DMS153 treated with DMSO at 0.1 percent for 48 hours (cell line): Measurements from ENCODE around the gene ADAMTS8.
A peak's percentile ranks its signal among the peaks of the same experiment; 100 is the strongest.

Experiments used
- DNase-seq: peaks from one replicate; lab custom pipeline; 2025; ENCODE audit not compliant: unreplicated experiment; lab: John Stamatoyannopoulos, UW

The ADAMTS8 gene

GRCh38 chr11:130462101-130462885 lies 33.9 kb upstream of the ADAMTS8 start:
- DNase-seq = no peak

GRCh38 chr11:130459521-130459920 lies 31.1 kb upstream of the ADAMTS8 start:
- DNase-seq = no peak

DNA sequence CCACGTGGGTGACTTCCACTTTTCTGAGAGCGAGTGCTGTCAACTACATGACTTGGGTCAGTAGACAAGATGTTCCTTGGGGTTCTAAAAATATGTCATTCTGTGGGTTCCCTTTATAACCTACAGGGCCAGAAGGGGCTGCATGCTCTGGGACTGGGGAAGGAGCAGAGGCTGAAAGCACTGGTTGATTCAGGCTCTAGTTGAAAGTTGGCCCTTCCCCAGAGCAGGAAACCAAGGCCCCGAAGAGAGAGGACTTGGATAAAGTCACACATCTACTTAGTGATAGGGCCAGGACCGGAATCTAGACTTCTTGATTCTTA lies 30.0 kb upstream of the ADAMTS8 start:
- DNase-seq = no peak

DNA sequence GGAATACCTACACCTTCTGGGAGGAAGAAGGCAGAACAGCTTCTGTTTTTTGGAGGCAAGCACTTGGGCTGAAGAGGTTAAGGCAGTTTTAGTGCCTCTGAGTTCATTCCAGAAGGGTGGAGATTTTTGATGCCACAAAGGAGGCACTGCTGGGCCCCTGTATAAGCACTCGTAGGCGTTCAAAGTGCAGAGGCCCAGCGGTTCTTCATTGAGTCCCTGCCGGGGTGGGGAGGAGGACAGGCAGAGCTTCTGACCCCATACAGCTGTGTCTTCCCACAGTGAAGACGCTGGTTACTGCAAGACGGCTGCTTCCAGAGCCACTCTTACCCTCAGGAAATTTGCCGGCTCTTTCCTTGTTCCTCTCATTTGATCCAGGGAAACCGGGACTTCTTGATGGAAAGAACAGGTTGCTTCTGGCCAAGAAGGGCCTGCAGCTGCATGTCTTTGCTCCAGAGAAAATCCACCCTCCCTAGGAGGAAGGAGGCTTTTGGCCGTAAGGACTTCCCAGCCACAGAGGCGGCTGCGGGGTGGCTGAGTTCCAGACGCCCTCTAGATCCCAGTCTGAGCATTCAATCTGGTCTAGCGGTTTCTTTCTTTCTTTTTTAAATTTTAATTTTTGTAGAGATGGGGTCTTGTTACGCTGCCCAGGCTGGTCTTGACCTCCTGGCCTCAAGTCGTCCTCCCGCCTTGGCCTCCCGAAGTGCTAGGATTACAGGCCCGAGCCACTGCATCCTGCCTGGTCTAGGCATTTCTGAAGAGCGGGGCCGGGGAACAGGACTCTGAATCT lies 29.4 kb upstream of the ADAMTS8 start:
- no peak for DNase-seq

GRCh38 chr11:130456286-130456685 lies 27.9 kb upstream of the ADAMTS8 start:
- DNase-seq = no peak

DNA sequence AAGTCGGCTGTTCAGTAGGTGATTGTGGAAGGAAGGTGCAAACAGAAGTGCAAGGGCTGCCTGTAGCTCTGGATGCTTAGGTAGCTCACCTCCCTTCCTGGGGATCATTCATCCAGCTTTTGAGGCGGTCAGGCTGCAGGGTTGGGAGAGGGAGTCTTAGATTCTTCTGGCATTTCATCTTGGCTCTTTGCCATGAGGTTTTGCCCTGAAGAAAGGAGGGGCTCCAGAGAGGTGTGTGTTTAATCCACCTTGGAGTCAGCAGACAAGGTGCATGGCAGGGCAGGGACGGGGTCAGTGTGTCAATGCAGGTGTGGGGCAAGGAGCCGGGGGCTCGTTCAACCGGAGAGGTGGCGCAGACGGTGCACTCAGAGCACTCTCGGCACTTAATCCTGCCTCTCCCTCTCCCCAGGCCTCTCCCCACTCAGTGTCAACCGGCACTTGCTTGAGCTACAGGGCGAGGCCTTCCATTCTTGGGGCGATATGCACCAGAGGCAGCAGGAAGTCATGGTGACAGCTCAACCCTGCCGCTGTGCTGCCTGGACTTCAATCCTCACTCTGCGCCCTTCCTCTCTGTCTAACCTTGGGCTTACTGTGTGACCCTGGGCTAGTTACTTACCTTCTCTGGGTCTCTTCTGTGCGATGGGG lies 27.2 kb upstream of the ADAMTS8 start:
- no peak for DNase-seq

GRCh38 chr11:130454491-130455252 lies 26.3 kb upstream of the ADAMTS8 start:
- DNase-seq = no peak

DNA sequence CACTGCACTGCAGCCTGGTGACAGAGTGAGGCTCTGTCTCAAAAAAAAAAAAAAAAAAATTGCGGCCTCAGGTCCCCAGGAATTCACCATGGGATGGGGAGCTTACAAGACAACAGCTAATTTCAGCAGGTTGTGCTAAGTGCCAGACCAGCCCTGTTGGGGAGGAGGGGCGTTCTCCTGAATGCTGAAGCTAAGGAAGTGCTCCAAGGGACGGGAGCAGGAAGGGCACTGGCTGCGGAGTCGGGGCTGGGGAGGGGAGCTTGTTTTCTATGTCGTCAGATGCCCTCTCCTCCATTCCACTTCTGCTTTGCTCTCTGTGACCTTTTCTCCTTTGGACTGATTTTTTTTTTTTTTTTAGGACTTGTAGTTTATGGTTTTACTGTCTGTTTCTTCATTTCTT lies 24.5 kb upstream of the ADAMTS8 start:
- DNase-seq = no peak

GRCh38 chr11:130452176-130452575 lies 23.8 kb upstream of the ADAMTS8 start:
- no peak for DNase-seq

- DNase-seq = no peak
Observed at GRCh38 chr11:130451231-130452019, 23.0 kb upstream of the ADAMTS8 start.

- DNase-seq = no peak
Observed at GRCh38 chr11:130449996-130450769, 21.8 kb upstream of the ADAMTS8 start.

DNA sequence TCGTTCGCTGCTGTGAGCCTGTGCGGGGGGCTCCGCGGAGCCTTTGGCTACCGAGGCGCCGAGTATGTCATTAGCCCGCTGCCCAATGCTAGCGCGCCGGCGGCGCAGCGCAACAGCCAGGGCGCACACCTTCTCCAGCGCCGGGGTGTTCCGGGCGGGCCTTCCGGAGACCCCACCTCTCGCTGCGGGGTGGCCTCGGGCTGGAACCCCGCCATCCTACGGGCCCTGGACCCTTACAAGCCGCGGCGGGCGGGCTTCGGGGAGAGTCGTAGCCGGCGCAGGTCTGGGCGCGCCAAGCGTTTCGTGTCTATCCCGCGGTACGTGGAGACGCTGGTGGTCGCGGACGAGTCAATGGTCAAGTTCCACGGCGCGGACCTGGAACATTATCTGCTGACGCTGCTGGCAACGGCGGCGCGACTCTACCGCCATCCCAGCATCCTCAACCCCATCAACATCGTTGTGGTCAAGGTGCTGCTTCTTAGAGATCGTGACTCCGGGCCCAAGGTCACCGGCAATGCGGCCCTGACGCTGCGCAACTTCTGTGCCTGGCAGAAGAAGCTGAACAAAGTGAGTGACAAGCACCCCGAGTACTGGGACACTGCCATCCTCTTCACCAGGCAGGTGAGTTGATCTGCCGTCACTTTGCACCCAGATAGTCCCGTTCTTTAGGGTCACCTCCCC lies 21.0 kb upstream of the ADAMTS8 start:
- DNase-seq = no peak

DNA sequence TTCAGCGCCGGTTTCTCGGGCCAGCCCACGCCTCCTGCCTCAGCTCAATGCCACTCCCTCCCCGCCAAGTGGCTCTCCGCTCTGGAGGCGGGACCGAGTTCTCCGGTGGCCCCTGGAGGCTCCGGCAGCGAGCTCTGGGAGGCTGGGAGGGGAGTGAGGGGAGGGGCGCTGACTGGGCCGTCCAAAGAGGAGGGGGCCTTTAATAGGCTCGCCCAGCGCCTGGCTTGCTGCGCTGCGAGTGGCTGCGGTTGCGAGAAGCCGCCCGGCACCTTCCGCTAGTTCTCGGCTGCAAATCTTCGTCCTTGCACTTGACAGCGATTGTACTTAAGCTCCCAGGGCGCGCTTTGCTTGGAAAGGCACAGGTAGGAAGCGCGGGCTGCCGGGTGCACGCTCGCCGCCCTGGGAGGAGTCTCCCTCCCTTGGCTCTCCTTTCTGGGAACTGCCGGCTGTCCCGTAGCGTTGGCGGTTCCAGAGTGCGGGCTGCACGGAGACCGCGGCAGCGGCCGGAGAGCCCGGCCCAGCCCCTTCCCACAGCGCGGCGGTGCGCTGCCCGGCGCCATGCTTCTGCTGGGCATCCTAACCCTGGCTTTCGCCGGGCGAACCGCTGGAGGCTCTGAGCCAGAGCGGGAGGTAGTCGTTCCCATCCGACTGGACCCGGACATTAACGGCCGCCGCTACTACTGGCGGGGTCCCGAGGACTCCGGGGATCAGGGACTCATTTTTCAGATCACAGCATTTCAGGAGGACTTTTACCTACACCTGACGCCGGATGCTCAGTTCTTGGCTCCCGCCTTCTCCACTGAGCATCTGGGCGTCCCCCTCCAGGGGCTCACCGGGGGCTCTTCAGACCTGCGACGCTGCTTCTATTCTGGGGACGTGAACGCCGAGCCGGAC lies 20.3 kb upstream of the ADAMTS8 start, which contains the start of gene ADAMTS15:
Gene ADAMTS15, plus strand, starts transcription at position 230 of the 894 bp plus-strand sequence. Its CDS starts 329 bp downstream, at position 559.
- DNase-seq = peak; percentile 77

- DNase-seq = no peak
Observed at GRCh38 chr11:130448039-130448415, 19.6 kb upstream of the ADAMTS8 start.

- no peak for DNase-seq
Observed at GRCh38 chr11:130445788-130446187, 17.4 kb upstream of the ADAMTS8 start.

DNA sequence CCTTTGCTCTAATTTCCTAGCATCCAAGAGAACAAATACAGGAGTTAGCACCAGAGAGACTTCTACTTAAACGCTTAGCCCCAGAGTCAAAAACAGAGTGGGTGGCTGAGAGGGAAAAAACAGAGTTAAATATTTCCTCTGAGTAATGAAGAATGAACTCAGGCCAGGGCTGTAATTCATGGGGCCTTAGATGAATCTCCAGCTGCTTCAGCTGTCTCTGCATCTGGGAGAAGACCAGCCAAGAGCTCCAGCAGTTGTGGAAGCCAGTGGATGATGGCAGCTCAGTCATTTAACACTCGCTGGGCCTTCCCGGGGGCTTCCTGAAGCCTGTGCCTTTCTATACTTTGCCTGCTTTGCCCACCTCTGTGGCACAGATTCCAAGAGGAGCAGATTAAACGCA lies 14.3 kb upstream of the ADAMTS8 start:
- DNase-seq = no peak

DNA sequence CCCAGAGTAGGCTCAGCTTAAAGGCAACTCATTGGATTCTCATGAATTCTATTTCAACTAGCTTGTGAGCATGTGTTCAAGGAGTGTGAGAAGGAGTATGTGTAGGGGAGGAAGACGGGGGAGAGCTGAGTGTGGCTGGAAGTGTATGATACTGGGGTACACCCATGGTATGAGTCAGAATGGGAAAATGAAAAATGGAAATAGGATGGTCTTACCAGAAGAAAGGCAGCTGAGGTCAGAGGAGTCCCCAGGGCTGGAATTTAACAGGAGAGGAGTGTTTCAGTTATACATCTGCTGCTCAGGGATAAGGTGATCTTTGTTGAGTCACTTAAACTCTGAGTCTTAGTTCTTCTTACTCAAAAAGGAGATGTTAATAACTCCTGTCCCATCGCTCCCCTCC lies 13.3 kb upstream of the ADAMTS8 start:
- DNase-seq = no peak

DNA sequence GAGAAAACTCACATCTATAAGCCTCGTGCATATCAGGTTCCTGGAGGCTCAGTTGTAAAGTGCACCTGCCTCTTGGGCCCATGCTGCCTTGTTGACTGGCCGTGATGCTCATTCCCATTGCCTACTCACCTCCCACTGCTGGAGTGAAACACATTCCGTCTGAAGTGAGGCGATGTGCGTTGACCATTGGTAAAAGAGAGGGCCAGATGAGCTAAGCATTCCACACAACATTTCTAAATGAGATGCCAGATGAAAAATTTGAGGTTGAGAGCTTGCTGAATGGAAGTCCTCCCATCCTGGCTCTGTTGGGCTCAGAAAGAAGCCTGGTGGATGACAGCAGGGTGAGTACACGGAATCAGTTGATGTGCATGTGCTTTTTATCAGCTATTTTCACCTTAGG lies 11.5 kb upstream of the ADAMTS8 start:
- DNase-seq = no peak
